Renal cortex interstitium (tissue), 11 donors: ENCODE results near the gene EPB41L3. TPM values are rescaled to one million over a fixed set of nuclear protein-coding genes. Genes with fewer than 3 reads are reported as not detected.
A peak's percentile ranks its signal among the peaks of the same experiment; 100 is the strongest.
"Not testable (repeated sequence)": the region's sequence is repeated elsewhere in the genome, so short reads cannot be mapped to it uniquely, and the experiment has no call there.

Experiments used
- DNase-seq, 11 donors: peaks; one replicate each; pipeline ENCODE4 v3.0.0-alpha.2; 2013; ENCODE audit warnings: low read depth in 9 of 11, low spot score in 4 of 11; ENCODE audit errors: extremely low read depth in 1 of 11
- polyA plus RNA-seq, 3 donors: library from polyadenylated mRNA; unstranded; fragments of 120-200 nt; gene quantifications; one replicate each; pipeline ENCODE4 v1.2.1, GENCODE V29; 2013; ENCODE audit not compliant: insufficient read length in 3 of 3

Gene EPB41L3
- polyA plus RNA-seq, 3 donors = 57.5 to 63.1 (median 58.2) TPM

DNA sequence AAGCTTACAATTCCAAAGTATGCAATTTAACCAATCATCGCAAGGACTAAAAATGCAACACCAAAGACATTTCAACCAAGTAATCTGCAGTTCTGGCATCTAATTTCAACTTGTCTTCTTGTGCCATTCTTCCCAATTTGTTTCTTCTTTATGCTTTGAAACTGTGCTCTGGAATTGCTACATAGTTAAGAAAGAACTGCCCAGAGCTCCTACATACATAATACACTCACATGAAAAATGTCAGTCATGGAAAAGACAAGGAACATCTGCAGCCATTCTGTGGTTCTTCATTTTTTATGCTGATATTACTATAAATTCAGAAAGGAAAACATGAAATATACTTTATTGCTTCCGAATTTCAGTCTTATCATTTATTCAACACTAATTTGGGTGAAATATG lies 4.4 kb downstream of the EPB41L3 start:
- DNase-seq = no peak

DNA sequence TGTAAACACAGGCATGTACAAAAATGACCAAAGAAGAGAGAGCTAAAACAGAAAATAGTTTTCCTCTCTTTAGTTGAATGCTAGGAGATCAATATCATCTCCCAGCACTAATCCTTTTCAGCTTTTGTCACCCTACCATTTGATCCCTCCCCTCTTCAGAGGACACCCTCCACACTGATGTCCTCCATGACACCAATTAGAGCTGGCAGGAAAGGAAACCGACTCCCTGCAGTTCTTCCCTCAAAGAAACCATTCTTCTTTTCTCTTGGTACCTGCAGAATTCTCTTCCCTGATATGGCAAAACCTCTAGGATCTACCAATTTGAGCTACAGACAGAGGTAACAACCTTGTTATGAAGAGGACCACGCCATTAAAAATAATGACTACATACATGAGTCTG lies 5.3 kb downstream of the EPB41L3 start:
- no peak for DNase-seq

DNA sequence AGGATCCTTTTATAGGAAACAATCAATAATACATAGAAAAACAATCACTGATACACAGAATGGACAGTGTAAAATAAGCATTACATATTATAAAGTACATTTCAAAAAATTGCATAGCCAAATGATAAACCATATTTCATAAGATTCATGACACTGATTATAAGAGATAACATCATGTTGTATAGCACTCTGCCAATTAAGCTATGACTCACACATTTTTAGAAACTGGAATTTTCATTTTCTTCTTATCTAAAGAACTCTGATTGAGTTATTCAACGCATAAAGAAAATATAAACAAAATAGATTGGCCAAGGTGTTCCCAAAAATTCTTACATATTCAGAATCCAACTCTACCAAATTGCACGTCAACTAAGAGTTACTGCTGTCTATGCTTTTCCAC lies 5.9 kb downstream of the EPB41L3 start:
- DNase-seq = no peak

DNA sequence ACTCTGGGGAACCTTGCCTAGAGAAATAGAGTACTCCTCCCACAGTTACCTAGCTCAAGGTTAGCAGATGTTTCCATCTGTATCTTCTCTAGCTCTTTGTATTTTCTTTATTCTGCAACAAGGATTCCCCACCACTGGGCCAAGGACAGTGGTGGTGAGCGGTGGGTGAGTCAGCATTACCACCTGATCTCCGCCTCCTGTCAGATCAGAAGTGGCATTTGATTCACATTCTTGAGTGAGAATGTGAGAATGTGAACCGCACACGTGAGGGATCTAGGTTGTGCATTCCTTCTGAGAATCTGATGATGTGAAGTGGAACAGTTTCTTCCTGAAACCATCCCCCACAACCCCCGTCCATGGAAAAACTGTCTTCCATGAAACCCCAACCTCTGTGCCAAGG lies 9.0 kb downstream of the EPB41L3 start:
- DNase-seq = no peak

DNA sequence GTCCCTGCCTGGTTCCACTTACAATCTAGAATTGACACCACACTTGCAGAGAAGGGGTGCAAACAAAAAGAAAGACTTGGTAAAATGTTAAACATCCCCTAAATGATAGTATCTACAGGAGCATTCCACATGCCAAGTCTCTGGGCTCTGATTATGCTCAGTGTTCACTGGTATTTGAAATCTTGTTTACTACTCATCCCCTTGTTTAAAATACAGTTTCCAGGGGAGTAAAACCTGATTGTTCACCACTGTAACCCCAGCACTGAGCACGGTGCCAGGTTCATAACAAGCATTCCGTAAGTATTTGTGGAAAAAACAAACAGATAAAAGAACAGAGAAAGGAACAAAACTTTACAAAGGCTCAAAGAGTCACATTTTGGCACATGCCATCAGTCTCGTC lies 11.7 kb downstream of the EPB41L3 start:
- no peak for DNase-seq

DNA sequence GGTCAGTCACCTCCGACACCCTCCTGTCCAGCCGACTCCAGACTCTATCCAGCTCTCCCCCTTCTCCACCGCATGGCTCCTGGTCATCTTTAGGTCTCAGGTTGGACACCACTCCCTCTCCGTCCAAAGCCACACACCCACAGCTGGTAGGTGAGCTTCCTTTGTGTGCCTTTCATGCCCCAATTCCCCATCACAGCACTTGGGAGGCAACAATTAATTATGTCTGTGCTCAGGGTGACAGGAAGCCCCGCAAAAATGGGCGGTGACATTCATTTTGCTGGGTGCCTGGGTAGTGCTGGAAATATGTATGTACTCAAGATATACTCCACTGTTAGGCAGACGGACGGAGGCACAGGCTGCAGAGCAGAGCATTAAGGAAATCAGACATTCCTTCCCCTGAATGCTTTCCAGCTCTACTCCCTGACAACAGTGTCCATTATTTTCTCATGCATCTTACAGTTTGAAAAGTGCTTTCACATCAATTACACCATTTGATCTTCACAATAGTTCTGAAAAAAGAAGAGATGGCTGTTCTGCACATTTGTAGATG lies 13.1 kb downstream of the EPB41L3 start:
- DNase-seq = no peak

DNA sequence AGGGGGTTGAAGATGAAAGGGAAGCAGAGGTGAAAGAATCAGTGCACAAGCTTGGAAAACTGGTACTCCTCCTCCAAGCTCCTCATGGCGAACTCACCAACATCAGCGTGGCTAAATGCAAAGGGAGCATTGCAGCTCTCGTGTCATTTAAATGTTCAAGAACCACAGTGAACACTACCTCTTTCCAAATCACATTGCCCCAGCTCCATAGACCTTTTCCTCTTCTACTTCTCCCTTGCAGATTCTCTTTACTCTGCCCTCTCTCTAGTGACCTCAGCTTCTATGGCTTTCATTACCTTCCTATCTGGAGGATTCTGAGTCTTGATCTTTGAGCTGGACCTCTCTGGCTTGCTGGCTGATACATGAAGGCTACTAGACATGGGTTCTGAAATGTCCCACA lies 14.3 kb downstream of the EPB41L3 start:
- DNase-seq = no peak

DNA sequence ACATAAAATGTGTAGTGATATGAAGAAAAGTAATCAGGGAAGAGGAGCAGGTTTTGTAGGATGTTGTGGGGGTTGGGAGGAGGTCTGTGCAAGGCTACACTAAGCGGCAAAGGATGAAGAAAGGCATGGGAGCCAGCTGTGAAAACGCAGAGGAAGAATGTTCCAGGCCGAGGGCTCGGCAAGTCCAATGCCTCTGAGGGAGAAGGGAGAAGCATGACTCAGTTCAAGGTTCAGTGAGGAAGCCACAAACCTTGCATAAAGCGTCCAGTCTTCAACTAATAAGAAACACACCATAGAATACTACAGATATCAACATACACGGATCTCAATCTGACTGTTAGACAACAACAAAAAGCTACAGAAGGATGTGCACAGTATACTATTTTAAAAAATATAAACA lies 16.2 kb downstream of the EPB41L3 start:
- peak in 1 of 11 donors; percentile 22 for DNase-seq

DNA sequence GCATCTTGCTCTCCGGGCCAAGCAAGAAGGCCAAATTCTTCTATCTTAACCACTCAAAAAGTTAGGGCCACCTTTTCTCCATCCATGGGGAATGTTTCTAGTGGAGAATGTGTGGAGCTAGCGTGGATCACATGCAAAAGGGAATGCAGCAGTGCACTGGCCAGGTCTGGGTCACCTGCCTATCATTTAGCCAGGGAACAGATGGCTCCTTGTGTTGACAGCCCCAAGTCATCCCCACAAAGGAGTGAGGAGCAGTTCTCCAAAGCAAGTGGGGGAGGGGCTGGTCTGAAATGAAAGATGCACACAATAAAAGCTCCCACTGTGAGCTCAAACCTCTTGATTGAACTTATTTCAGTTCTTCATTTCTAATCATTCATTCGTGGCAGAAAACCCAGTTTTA lies 19.1 kb downstream of the EPB41L3 start:
- DNase-seq = no peak

DNA sequence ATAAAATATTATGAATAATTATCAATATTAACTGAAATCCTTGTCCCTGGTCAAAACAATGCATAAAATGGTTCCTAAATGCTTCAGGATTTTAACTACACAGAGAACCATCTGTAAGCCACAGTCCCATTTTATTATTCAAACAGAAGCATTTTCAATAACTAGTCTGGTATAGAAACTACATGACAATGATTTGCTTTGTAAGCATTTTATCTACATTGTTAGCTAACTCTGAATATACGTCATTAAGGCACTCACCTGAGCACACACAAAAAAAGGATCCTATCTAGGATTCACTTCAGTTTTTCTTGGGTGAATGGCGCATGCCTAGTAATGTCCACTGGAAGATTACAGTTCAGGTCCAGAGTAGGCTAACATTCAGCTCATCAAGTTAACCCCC lies 22.8 kb downstream of the EPB41L3 start:
- DNase-seq = no peak

DNA sequence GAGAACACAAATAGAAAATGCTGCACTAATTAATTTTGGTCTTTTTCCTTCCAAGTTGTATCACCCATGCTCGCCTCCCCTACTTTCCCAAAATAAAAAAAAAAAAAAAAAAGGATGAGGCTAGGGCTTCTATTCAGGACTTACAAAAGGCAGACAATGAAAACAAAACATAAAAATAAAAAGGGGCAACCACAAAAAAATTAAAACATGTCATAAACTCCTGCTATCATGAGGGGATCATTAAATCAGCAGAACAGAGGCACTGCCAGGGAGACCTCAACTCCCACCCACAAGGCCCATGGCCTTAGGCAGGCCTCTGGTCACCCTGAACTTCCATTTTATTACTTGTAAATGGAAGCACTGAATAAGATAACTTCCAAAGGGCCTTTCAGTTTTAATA lies 23.3 kb downstream of the EPB41L3 start:
- DNase-seq = no peak

DNA sequence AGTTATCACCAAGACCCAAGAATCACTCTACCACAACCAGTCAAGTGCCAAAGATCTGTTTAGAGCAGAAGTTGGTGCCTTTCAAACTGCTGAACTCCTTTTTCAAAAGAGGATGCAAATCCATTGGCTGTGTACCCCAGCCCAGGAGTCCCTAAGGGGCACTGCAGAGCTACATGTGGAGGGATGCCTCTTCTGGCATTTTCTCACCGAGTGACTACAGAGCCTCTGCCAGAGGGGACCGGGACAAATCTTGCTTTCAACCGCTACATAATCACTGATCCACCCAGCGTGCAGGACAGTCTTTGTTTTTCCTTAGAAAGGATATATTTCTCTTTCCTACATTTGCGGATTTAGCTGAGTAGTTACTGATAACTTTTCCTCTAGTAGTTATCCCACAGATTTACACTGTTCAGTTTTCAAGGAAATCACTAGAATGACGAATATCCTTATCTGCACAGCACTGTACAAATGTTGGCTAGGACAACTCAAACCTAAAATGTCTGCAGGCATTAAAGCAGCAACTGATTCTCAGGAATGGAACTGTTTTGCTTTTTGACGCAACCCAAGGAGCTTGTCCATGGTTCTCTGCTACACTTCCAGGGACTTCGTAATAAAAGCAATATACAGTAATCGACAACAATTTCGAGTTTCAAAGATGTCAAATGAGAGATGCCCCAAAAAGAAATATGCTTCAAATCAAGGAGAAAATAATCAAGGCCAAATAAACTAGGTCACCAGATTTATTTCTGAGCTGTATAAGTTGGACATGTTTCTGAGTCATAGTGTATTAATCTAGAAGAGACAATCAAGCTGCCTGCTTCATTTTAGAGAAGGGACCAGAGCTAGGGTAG lies 24.1 kb downstream of the EPB41L3 start:
- no peak for DNase-seq

DNA sequence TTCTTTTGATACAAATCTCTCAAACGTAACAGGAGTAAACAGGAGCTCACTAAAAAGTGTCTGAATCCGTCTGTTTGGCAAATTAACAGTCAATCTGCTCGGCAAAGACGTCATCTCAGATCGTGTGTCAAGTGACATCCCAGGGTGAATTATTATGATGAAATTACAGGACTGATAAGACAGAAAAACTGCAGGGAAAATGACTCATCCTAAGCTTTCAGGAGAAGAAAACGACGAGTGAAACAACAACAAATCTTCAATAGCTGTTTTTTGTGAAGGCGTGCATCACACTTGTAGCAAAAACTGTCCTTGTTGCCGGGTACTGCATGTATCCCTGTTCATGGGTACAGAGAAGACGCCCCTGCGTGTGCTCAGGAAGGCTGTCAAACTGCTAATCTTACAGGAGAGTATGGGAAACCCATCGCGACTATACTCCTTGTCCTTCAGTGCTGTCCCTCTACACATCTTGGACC lies 24.9 kb downstream of the EPB41L3 start:
- DNase-seq = no peak

DNA sequence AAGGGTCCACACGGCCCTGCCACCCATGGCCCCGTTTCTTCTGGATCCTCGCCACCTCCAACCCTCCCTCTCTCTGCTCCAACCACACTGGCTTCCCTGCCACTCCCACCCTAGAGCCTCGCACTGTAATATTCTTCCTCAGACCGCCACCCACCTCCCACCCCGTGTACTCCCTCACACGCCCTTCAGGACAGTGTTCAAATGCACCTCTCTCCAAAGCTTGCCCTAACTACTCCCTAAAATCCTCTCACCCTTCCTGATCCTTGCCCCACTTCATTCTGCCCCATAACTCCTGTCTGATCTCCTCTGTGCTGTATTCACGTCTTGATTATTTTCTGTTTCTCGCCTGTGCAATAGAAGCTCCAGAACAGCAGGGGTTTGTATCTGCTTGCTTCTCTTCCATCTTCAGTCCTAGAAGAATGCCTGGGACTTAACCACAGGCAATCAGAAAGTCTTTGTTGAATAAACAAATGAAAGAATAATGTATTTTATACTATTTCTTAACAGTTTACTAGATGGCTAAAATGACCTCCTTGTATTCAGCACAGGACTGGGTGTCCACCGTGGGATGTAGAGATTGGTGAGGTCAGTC lies 25.5 kb downstream of the EPB41L3 start:
- DNase-seq = no peak

DNA sequence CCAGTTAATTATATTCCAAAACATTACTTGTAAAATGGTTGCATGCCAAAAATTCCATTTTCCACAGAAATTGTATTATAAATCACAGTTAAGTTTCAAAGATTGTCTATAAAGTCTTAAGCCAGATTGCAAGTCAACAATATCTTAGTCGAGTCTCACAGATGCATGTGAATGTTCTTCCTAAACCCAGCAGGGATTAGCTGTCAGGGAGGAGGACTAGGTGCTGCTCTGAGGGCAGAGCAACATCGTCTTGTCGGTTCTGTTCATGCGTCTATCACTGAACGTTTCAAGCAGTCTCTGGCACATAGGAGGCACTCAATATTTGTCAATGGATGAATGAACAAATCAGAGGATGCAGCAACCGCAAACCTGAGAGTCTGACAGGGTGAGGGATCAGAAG lies 27.0 kb downstream of the EPB41L3 start:
- DNase-seq = no peak

DNA sequence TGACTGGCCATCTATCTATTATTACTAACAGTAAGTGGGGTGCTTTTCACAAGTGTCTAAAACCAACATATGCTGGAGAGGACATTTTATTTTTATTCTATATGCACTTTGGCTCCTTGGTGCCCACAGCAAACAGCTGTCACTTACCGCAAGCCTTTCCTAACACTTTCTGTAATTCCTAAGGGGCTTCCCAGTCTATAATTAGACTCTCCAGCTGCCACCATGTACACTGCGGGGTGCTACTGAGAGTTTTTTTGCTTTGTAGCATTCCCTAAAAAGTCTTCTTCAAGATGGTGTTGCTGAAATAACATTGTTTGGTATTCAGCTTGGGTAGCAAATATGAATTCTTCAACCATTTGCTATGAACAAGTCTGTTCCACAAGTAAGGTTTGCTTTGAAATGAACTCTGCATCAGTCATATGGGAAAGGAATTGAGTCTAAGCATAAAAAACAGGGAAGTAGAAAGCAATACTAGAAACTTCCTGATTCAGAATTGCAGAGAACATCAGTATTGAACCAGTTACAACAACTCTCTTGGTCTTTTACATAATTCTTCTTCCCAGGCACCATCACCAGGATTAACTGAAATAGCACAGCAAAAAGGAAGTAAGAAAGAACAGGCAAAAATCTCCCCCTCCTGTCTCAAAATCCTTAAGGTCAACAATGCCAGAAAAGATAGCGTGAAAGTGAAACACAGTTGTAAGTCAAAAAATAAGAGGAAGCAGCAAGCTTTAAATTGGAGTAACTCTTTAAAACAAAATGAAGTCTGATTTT lies 28.6 kb downstream of the EPB41L3 start:
- no peak for DNase-seq

DNA sequence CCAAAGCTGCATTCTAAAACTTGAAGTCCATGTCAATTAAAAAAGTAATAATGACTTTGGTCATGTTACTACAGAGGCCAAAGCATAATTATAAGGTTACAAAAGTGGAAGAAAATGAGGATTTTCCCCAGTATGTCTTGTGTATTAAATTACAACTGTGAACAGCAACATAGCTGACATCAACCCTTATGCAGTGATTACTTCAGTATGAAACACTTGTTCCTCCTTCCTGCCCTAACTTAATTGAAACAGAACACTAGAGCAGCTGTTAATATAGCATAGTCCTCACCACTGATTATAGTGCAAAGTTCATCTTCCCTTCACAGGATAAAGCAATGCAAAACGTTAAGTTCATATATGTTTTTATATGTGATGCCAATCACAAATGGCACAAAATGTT lies 29.9 kb downstream of the EPB41L3 start:
- no peak for DNase-seq

DNA sequence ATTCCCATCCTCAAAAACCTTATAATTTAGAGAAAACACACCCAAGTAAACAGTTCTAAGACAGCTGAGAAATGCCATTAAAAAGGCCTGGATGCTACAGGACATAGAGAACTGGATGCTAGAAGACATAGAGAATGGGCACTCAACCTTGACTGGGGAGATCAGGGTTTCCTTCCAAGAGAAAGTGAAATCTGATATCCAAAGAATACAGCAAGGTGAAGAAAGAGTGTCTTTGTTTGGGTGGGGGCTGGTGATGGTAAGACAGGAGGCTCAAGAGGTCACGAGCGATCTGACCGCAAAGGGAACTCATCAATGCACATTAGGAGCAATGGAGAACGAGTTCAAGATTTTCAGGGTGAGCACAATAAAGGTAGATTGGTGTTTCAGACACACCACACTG lies 31.6 kb downstream of the EPB41L3 start:
- DNase-seq = peak in 1 of 11 donors; percentile 15

DNA sequence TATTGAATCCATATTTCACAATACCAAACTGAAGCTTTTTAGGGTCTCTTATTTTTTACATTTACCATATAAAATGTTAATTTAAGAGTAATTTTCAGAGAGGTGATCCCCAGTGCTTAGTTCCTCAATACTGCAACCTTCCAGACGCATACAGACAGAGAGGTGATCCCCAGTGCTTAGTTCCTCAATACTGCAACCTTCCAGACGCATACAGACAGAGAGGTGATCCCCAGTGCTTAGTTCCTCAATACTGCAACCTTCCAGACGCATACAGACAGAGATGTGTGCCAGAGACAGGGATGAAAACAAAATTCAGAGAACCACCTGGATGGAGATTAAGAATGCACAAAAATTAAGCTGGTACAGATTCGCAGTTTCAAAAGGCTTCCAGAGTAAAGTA lies 32.3 kb downstream of the EPB41L3 start:
- not testable (repeated sequence) for DNase-seq
